Esophagus squamous epithelium (tissue), 4 donors: ENCODE data around the gene RNF8.

Experiments
- CTCF ChIP-seq, 6 experiments: fragments of 450-650 bp in 4 of 6; fragments of 200-600 bp in 2 of 6; sonication (generic) in 2 of 6; IDR thresholded peaks; one replicate each; pipeline ENCODE4 v1.5.1; 2016 to 2019; ENCODE audit warnings: antibody characterized with exemption in 6 of 6, mild to moderate bottlenecking in 4 of 6, moderate library complexity in 4 of 6
- POLR2A ChIP-seq, 4 donors: fragments of 450-650 bp; IDR thresholded peaks; one replicate each; pipeline ENCODE4 v1.6.1; 2017; ENCODE audit warnings: antibody characterized with exemption in 4 of 4, mild to moderate bottlenecking in 4 of 4, moderate library complexity in 3 of 4

GRCh38 chr6:37310966-37311365, 42.8 kb upstream of the RNF8 start:
- no peak for TF ChIP-seq CTCF (IDR thresholded peaks at IDR 0.05)
- TF ChIP-seq POLR2A (IDR thresholded peaks at IDR 0.05), result no peak
